HG03469 (cell line): ENCODE measurements around the gene SZRD1.

Experiments used
- ATAC-seq: cut with Tn5 transposase; IDR thresholded peaks from one replicate; pipeline ENCODE4 v1.9.1; 2021; ENCODE audit warnings: mild to moderate bottlenecking, moderate library complexity, moderate number of reproducible peaks; ENCODE audit not compliant: unreplicated experiment

SZRD1 gene

GRCh38 chr1:16367258-16367967, 371 bp downstream of the SZRD1 start:
- peak; percentile 32 for ATAC-seq

- no peak for ATAC-seq
Observed at GRCh38 chr1:16367968-16368890, 1.2 kb downstream of the SZRD1 start.

- no peak for ATAC-seq
Observed at GRCh38 chr1:16369821-16370220, 2.8 kb downstream of the SZRD1 start.

- no peak for ATAC-seq
Observed at GRCh38 chr1:16371725-16372124, 4.7 kb downstream of the SZRD1 start.

- ATAC-seq = no peak
Observed at GRCh38 chr1:16372535-16373285, 5.7 kb downstream of the SZRD1 start.

GRCh38 chr1:16374266-16374665, 7.2 kb downstream of the SZRD1 start:
- no peak for ATAC-seq

- ATAC-seq = no peak
Observed at GRCh38 chr1:16375521-16376340, 8.7 kb downstream of the SZRD1 start.

GRCh38 chr1:16376971-16377370, 9.9 kb downstream of the SZRD1 start:
- ATAC-seq = no peak

- ATAC-seq = no peak
Observed at GRCh38 chr1:16378443-16378842, 11.4 kb downstream of the SZRD1 start.

- ATAC-seq = no peak
Observed at GRCh38 chr1:16380868-16381267, 13.8 kb downstream of the SZRD1 start.

- no peak for ATAC-seq
Observed at GRCh38 chr1:16383888-16384287, 16.8 kb downstream of the SZRD1 start.

- ATAC-seq = no peak
Observed at GRCh38 chr1:16385659-16386453, 18.8 kb downstream of the SZRD1 start.

- ATAC-seq = no peak
Observed at GRCh38 chr1:16386454-16387113, 19.5 kb downstream of the SZRD1 start.

GRCh38 chr1:16387201-16388188, 20.5 kb downstream of the SZRD1 start:
- no peak for ATAC-seq

- no peak for ATAC-seq
Observed at GRCh38 chr1:16391411-16391810, 24.4 kb downstream of the SZRD1 start.

- no peak for ATAC-seq
Observed at GRCh38 chr1:16392740-16393569, 25.9 kb downstream of the SZRD1 start.
